HCT116 (cell line): ENCODE measurements around the gene PRKAG2. TPM values are rescaled to one million over a fixed set of nuclear protein-coding genes. Genes with fewer than 3 reads are reported as not detected.

ENCODE experiments used
- ATAC-seq: fragments of 200-7000 bp; cut with Tn5 transposase; 2 replicates; pipeline ENCODE4 v1.9.1; 2020; ENCODE audit warnings: mild to moderate bottlenecking, moderate library complexity
- BruUV-seq: library from RNA; stranded (reverse); fragments of 400-500 nt; replicated peaks from 2 replicates; lab custom pipeline; 2021; lab: Mats Ljungman, UMichigan
- CTCF ChIA-PET: fragments of 300-600 bp; sonication (Branson Sonifier 250); formaldehyde crosslinking; loops from one replicate; lab custom pipeline; 2021; ENCODE audit warnings: antibody characterized with exemption; lab: Charles Lee
- POLR2A ChIA-PET: fragments of 300-600, 350-600 bp; sonication (Branson Sonifier 250); formaldehyde crosslinking; loops from one replicate; lab custom pipeline; 2021; ENCODE audit warnings: antibody characterized with exemption; lab: Charles Lee
- RAD21 ChIA-PET, 2 experiments: fragments of 300-600 bp; sonication (Branson Sonifier 250); formaldehyde crosslinking; loops; one replicate each; lab custom pipeline; 2023; ENCODE audit warnings: low total read pairs in 2 of 2; ENCODE audit not compliant: uncharacterized antibody in 2 of 2, unreplicated experiment in 2 of 2, low non-redundant PET in 1 of 2; lab: Charles Lee
- DNase-seq: peaks from one replicate; pipeline ENCODE4 v3.0.0-alpha.2; 2010; ENCODE audit warnings: low read depth, low spot score
- H2AFZ ChIP-seq: fragments of 200-600 bp; shearing (Covaris generic), sonication (generic); 2 replicates; pipeline ENCODE4 v1.6.1; 2017; ENCODE audit warnings: low read depth, mixed run types, mixed read lengths, antibody characterized with exemption, low read length; ENCODE audit not compliant: poor library complexity, severe bottlenecking
- H3K27ac ChIP-seq: 2 replicates; pipeline ENCODE4 v1.5.1; 2012; ENCODE audit warnings: low read depth, low read length
- H3K27me3 ChIP-seq: fragments of 200-600 bp; sonication (generic); 2 replicates; pipeline ENCODE4 v1.6.1; 2016; ENCODE audit warnings: mixed run types, low read length, mixed read lengths; ENCODE audit not compliant: insufficient read depth
- H3K36me3 ChIP-seq, 2 experiments: fragments of 200-500 bp in 1 of 2; fragments of 200-600 bp in 1 of 2; sonication (Bioruptor generic) in 1 of 2; sonication (generic) in 1 of 2; 2 replicates each; pipeline versions ENCODE4 v1.5.1 to v1.6.1; 2014 to 2016; ENCODE audit warnings: low read length in 2 of 2, inconsistent platforms in 1 of 2, mixed read lengths in 1 of 2, mixed run types in 1 of 2; ENCODE audit not compliant: insufficient read depth in 2 of 2, control insufficient read depth in 1 of 2
- H3K4me1 ChIP-seq, 2 experiments: fragments of 200-600 bp in 1 of 2; sonication (generic) in 1 of 2; 2 replicates each; pipeline versions ENCODE4 v1.5.1 to v1.6.1; 2012 to 2017; ENCODE audit warnings: low read length in 2 of 2, inconsistent platforms in 1 of 2, mild to moderate bottlenecking in 1 of 2, mixed read lengths in 1 of 2, mixed run types in 1 of 2, moderate library complexity in 1 of 2; ENCODE audit not compliant: insufficient read depth in 2 of 2, control insufficient read depth in 1 of 2
- H3K4me2 ChIP-seq: fragments of 200-600 bp; sonication (generic); 2 replicates; pipeline ENCODE4 v1.6.1; 2017; ENCODE audit warnings: mixed run types, low read length, mixed read lengths
- H3K4me3 ChIP-seq, 2 experiments: fragments of 200-600 bp in 1 of 2; sonication (generic) in 1 of 2; replicated peaks in 1 of 2; 2 replicates each; pipeline ENCODE4 v1.5.1; 2011 to 2016; ENCODE audit warnings: low read length in 2 of 2, control low read depth in 1 of 2, low read depth in 1 of 2, mild to moderate bottlenecking in 1 of 2, mixed read lengths in 1 of 2, mixed run types in 1 of 2
- H3K79me2 ChIP-seq: fragments of 200-600 bp; sonication (generic); 2 replicates; pipeline ENCODE4 v1.6.1; 2017; ENCODE audit warnings: mild to moderate bottlenecking, mixed run types, low read length, moderate library complexity, mixed read lengths; ENCODE audit not compliant: insufficient read depth
- H3K9ac ChIP-seq: fragments of 200-600 bp; sonication (generic); 2 replicates; pipeline ENCODE4 v1.6.1; 2016; ENCODE audit warnings: low read length, mixed read lengths
- H3K9me2 ChIP-seq: fragments of 200-600 bp; sonication (generic), shearing (Covaris generic); 2 replicates; pipeline ENCODE4 v1.6.1; 2017; ENCODE audit warnings: mixed run types, mild to moderate bottlenecking, moderate library complexity; ENCODE audit not compliant: insufficient read depth
- H3K9me3 ChIP-seq, 2 experiments: fragments of 200-500 bp in 1 of 2; fragments of 200-600 bp in 1 of 2; sonication (Bioruptor generic) in 1 of 2; sonication (generic) in 1 of 2; 2 replicates each; pipeline ENCODE4 v1.6.1; 2014 to 2017; ENCODE audit warnings: low read length in 2 of 2, mixed read lengths in 2 of 2, inconsistent platforms in 1 of 2, low read depth in 1 of 2, mild to moderate bottlenecking in 1 of 2, mixed run types in 1 of 2, moderate library complexity in 1 of 2; ENCODE audit not compliant: control insufficient read depth in 1 of 2, insufficient read depth in 1 of 2
- H4K20me1 ChIP-seq: fragments of 200-600 bp; sonication (generic), shearing (Covaris generic); 2 replicates; pipeline ENCODE4 v1.6.1; 2017; ENCODE audit warnings: mixed run types, mild to moderate bottlenecking, moderate library complexity; ENCODE audit not compliant: insufficient read depth
- CEBPB ChIP-seq: IDR thresholded peaks from 2 replicates; pipeline ENCODE4 v1.6.1; 2012; ENCODE audit warnings: low read depth
- CTCF ChIP-seq, 3 experiments: fragments of 200-600 bp in 1 of 3; sonication (generic) in 1 of 3; IDR thresholded peaks in 2 of 3; conservative IDR thresholded peaks in 1 of 3; 2 replicates each; pipeline ENCODE4 v1.5.1; 2012 to 2017; ENCODE audit warnings: low read depth in 2 of 3, low read length in 2 of 3, antibody characterized with exemption in 1 of 3, borderline replicate concordance in 1 of 3, control low read depth in 1 of 3, mild to moderate bottlenecking in 1 of 3, mixed read lengths in 1 of 3, mixed run types in 1 of 3, moderate library complexity in 1 of 3; ENCODE audit not compliant: insufficient read depth in 1 of 3
- ELF1 ChIP-seq: IDR thresholded peaks from 2 replicates; pipeline ENCODE4 v1.6.1; 2012; ENCODE audit warnings: low read depth, borderline replicate concordance
- EZH2 ChIP-seq: fragments of 200-600 bp; sonication (generic); IDR thresholded peaks from 2 replicates; pipeline ENCODE4 v1.6.1; 2017; ENCODE audit warnings: antibody characterized with exemption, mixed run types
- EZH2phosphoT487 ChIP-seq: fragments of 200-600 bp; IDR thresholded peaks from 2 replicates; pipeline ENCODE4 v1.6.1; 2018; ENCODE audit warnings: antibody characterized with exemption, borderline replicate concordance
- JUND ChIP-seq: IDR thresholded peaks from 2 replicates; pipeline ENCODE4 v1.6.1; 2012
- RAD21 ChIP-seq: IDR thresholded peaks from 2 replicates; pipeline ENCODE4 v1.6.1; 2012; ENCODE audit warnings: low read depth, mild to moderate bottlenecking
- REST ChIP-seq: IDR thresholded peaks from 2 replicates; pipeline ENCODE4 v1.6.1; 2012; ENCODE audit warnings: low read depth
- YY1 ChIP-seq: IDR thresholded peaks from 2 replicates; pipeline ENCODE4 v1.6.1; 2011; ENCODE audit warnings: low read length, low read depth, moderate library complexity, mild to moderate bottlenecking; ENCODE audit not compliant: insufficient replicate concordance; ENCODE audit errors: extremely low read depth
- intact Hi-C: fragments of 100-400 bp; cut with micrococcal nuclease; formaldehyde crosslinking; loops from 2 replicates; pipeline ENCODE4 v1.10.0; 2022
- total RNA-seq: library from RNA; stranded (reverse); gene quantifications from one replicate; pipeline ENCODE4 v1.2.1, GENCODE V29; 2021; ENCODE audit not compliant: unreplicated experiment
- TF ChIP-seq, protein P1 (sequence below): IDR thresholded peaks from 2 replicates; pipeline ENCODE4 v1.6.1; 2012
- TF ChIP-seq, protein P2 (sequence below): IDR thresholded peaks from 2 replicates; pipeline ENCODE4 v1.6.1; 2011; ENCODE audit warnings: mild to moderate bottlenecking, low read length, moderate library complexity; ENCODE audit not compliant: insufficient replicate concordance; ENCODE audit errors: extremely low read depth
- TF ChIP-seq, protein P3 (sequence below): IDR thresholded peaks from 2 replicates; pipeline ENCODE4 v1.6.1; 2012

The PRKAG2 gene
- total RNA-seq, 1 experiment from 2014 or later, result 23.6 TPM

GRCh38 chr7:151650161-151650560, 226.8 kb downstream of the PRKAG2 start:
- intact Hi-C loops, result no loop called here
- no peak overlapping the region for H3K4me3 ChIP-seq
- TF ChIP-seq YY1 (no peak), RAD21 (no peak)
- H3K27me3 ChIP-seq, result no peaks in the 10 kb centered on the region
- H3K4me1 ChIP-seq, result peaks cover 0 to 15% of the 10 kb centered on the region in 2 experiments; a peak in 3 of 4 replicates
- DNase-seq (no peak), ATAC-seq (no peak)
- ChIA-PET CTCF (no interaction called here), POLR2A (no interaction called here), RAD21 (no interaction called here)
- no peaks in the 10 kb centered on the region for H3K79me2 ChIP-seq
- no peak overlapping the region for H3K4me2 ChIP-seq
- no peaks in the 10 kb centered on the region for H3K9me2 ChIP-seq
- H3K9me3 ChIP-seq, result no peaks in the 10 kb centered on the region
- H3K36me3 ChIP-seq, result no peaks in the 10 kb centered on the region
- no TSS peak for BruUV-seq
- H3K27ac ChIP-seq, result no peak overlapping the region
- H4K20me1 ChIP-seq, result no peaks in the 10 kb centered on the region
- H3K9ac ChIP-seq, result no peak overlapping the region
- H2AFZ ChIP-seq, result no peak overlapping the region

- RAD21 ChIA-PET, result no interaction called here
- H3K9ac ChIP-seq, result no peak overlapping the region
- H3K4me2 ChIP-seq, result no peak overlapping the region
- intact Hi-C loops, result no loop called here
- H3K27ac ChIP-seq, result no peak overlapping the region
- no peaks in the 10 kb centered on the region for H3K9me2 ChIP-seq
- CTCF ChIA-PET, result no interaction called here
- no peaks in the 10 kb centered on the region for H3K36me3 ChIP-seq
- H3K79me2 ChIP-seq, result no peaks in the 10 kb centered on the region
- POLR2A ChIA-PET, result no interaction called here
- no TSS peak for BruUV-seq
- DNase-seq (no peak), ATAC-seq (no peak)
- H3K4me3 ChIP-seq, result no peak overlapping the region
- no peaks in the 10 kb centered on the region for H3K27me3 ChIP-seq
- no peaks in the 10 kb centered on the region for H3K9me3 ChIP-seq
- peaks cover 0 to 15% of the 10 kb centered on the region in 2 experiments; a peak in 3 of 4 replicates for H3K4me1 ChIP-seq
- no peaks in the 10 kb centered on the region for H4K20me1 ChIP-seq
- H2AFZ ChIP-seq, result no peak overlapping the region
- TF ChIP-seq, protein P1, sequence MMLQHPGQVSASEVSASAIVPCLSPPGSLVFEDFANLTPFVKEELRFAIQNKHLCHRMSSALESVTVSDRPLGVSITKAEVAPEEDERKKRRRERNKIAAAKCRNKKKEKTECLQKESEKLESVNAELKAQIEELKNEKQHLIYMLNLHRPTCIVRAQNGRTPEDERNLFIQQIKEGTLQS, result no peak
- TF ChIP-seq EZH2, result no peak
- no peak for TF ChIP-seq JUND
- TF ChIP-seq, protein P2, sequence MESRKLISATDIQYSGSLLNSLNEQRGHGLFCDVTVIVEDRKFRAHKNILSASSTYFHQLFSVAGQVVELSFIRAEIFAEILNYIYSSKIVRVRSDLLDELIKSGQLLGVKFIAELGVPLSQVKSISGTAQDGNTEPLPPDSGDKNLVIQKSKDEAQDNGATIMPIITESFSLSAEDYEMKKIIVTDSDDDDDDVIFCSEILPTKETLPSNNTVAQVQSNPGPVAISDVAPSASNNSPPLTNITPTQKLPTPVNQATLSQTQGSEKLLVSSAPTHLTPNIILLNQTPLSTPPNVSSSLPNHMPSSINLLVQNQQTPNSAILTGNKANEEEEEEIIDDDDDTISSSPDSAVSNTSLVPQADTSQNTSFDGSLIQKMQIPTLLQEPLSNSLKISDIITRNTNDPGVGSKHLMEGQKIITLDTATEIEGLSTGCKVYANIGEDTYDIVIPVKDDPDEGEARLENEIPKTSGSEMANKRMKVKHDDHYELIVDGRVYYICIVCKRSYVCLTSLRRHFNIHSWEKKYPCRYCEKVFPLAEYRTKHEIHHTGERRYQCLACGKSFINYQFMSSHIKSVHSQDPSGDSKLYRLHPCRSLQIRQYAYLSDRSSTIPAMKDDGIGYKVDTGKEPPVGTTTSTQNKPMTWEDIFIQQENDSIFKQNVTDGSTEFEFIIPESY, result no peak
- TF ChIP-seq EZH2phosphoT487, result no peak
- no peak for TF ChIP-seq RAD21
- TF ChIP-seq, protein P3, sequence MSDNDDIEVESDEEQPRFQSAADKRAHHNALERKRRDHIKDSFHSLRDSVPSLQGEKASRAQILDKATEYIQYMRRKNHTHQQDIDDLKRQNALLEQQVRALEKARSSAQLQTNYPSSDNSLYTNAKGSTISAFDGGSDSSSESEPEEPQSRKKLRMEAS, result no peak
- TF ChIP-seq REST, result no peak
- TF ChIP-seq CTCF (IDR thresholded peaks at IDR 0.05 in 2 of 3, conservative IDR thresholded peaks at IDR 0.05 in 1 of 3; ENCODE audit: borderline replicate concordance in 1 of 3, insufficient read depth in 1 of 3, low read depth in 2 of 3, low read length in 2 of 3), result no peak
- TF ChIP-seq ELF1, result no peak
- TF ChIP-seq CEBPB, result no peak
These were observed 228.5 kb downstream of the PRKAG2 start for GRCh38 chr7:151648429-151648828.
